GM10248 (cell line): ENCODE results near the gene NDUFB4.

Experiments used
- CTCF ChIA-PET: fragments of 300-600 bp; sonication (Branson Sonifier 250); formaldehyde crosslinking; extraction: SDS; loops from one replicate; lab custom pipeline; 2021; ENCODE audit warnings: antibody characterized with exemption; lab: Yijun Ruan, JAX
- POLR2A ChIA-PET: fragments of 350-650 bp; sonication (Branson Sonifier 250); formaldehyde crosslinking; extraction: SDS; loops from one replicate; lab custom pipeline; 2020; ENCODE audit warnings: antibody characterized with exemption; lab: Yijun Ruan, JAX
- DNase-seq: peaks from one replicate; pipeline ENCODE4 v3.0.0; 2012; ENCODE audit errors: extremely low spot score
- TF ChIP-seq, protein P1 (sequence below): IDR thresholded peaks from 2 replicates; pipeline ENCODE4 v1.5.1; 2012; ENCODE audit warnings: mild to moderate bottlenecking, low read depth; ENCODE audit errors: extremely low read depth, missing control alignments, control extremely low read depth

NDUFB4 gene

DNA sequence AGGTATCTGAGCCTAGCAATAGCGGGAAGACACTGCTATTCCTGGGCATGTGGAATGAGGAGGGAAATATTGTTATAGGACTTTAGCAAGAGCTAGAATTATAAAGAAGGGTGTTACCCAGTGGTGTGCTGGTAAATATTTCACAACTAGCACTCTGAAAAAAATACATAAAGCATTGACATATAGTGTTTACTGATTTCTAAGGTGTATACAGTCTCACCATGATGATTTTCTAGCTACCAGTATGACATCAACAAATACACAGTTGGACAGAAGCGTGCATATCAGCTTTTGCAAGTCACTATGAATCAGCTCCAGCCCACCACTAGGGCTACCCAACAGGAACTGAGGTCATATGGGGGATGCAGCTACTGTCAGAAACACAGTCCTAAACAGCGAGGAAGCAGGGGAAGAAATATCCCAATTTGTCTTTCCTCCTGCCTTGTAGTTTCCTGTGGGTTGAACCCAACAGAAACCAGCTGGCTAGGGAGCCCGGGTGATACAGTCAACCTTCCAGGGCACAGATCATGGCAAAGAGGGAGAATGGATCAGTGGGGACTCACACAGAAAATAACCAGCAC is 46.3 kb downstream of the NDUFB4 start:
- TF ChIP-seq, protein P1, sequence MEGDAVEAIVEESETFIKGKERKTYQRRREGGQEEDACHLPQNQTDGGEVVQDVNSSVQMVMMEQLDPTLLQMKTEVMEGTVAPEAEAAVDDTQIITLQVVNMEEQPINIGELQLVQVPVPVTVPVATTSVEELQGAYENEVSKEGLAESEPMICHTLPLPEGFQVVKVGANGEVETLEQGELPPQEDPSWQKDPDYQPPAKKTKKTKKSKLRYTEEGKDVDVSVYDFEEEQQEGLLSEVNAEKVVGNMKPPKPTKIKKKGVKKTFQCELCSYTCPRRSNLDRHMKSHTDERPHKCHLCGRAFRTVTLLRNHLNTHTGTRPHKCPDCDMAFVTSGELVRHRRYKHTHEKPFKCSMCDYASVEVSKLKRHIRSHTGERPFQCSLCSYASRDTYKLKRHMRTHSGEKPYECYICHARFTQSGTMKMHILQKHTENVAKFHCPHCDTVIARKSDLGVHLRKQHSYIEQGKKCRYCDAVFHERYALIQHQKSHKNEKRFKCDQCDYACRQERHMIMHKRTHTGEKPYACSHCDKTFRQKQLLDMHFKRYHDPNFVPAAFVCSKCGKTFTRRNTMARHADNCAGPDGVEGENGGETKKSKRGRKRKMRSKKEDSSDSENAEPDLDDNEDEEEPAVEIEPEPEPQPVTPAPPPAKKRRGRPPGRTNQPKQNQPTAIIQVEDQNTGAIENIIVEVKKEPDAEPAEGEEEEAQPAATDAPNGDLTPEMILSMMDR = no peak
- CTCF ChIA-PET = interaction anchor here (1.0 to 1.8 kb wide), 2 partner anchors 18 to 153 kb away, joined by 3 to 5 read pairs; no protein-coding TSS in a partner anchor
- POLR2A ChIA-PET = no interaction called here
- DNase-seq = no peak

DNA sequence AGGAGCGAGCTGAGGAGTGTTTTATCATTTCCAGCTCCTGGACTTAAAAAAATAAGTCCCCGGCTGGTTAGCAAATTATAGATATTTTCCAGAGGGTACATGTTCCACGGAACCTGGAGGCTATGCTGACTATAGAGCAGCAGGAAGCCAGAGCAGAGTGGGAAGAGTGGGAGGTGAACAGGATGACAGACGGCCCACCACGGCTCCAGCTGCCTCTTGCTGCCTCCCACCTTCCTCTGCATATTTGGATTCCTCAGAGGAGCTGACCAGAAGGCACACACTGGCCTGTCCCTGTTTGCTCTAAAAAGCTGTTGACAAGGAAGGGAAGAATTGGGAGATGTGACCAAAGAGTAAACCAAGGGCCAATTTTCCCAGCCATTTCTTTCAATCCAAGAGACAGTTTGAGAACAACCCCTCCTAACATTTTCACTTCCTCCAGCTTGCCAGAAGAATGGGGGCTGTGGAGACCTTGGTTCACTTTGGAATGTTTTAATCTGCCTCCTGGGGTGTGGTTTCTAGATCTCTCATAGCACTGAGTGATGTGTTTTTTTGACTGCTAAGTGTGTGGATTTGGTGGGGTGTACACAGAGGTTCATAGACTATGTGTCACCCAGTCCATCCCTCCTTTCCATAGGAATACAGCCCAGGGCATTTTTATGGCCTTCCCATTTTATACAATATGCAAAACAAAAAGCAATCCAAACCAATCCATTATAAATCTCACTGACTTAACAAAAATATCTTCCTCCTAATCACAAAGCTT is 49.1 kb downstream of the NDUFB4 start:
- DNase-seq = no peak
- POLR2A ChIA-PET = no interaction called here
- CTCF ChIA-PET = interaction anchor here (1.2 to 1.5 kb wide), 3 partner anchors 21 to 45 kb away, joined by 3 to 5 read pairs (median 3); no protein-coding TSS in a partner anchor
- TF ChIP-seq, protein P1 = no peak

DNA sequence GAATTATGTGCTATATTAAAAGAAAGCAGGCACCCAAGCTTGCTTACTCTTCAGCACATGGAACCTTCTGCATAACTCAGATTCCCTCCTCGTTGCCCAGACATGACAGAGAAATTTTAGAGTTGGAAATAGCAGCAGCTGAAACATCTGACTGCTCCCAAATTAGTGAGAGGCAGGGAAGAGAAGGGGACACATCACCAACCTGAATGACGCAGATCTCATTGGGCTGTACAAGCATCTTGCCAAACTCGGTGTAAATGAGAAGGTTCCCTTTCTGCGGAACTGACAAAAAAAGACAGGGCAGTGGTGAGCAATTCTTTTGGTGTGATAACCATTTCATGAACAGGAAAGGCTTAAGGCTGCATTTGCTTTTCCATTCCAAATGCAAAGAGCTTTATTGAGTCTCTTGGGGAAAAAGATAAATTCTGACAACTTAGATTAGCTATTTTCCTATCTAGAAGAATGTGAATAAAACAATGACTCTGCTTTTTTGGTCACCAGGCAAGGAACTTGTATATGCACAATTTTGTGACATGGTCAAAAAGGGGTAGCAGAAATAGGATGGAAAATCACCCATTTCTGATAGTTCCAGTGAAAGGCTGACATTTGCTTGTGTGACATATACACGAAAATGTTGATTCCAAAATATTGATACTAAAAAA is 50.8 kb downstream of the NDUFB4 start:
- ChIA-PET POLR2A (no interaction called here), CTCF (interaction anchor here (1.1 to 1.5 kb wide), 4 partner anchors 13 to 47 kb away, joined by 3 to 5 read pairs (median 3); no protein-coding TSS in a partner anchor)
- no peak for DNase-seq
- TF ChIP-seq, protein P1 = no peak

DNA sequence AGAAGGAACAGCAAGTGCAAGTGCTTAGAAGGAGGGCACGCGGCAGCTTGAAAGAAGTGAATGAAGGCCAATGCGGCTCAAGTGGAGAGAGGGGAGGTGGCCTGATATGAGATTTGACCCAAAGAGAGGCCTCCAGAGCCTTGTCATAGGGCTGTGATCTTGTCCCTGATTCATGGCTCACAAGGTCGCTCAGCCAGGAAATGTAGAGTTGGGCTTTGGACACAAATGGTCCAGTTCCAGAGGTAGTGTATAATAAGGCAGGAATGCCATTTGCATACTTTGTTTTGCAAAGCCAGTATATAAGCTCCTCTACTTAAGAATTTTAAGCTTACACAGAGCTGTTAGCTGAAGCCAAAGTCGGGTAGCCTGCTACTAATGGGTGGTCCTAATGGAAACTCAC is 52.2 kb downstream of the NDUFB4 start:
- ChIA-PET POLR2A (no interaction called here), CTCF (interaction anchor here (0.7 to 1.2 kb wide), 2 partner anchors 43 to 1831 kb away, joined by 3 to 4 read pairs; no protein-coding TSS in a partner anchor)
- no peak for DNase-seq
- TF ChIP-seq, protein P1 = no peak

- ChIA-PET CTCF (interaction anchor here (0.9 to 1.3 kb wide), 2 partner anchors 15 to 89 kb away, joined by 3 to 4 read pairs; no protein-coding TSS in a partner anchor), POLR2A (no interaction called here)
- peak; percentile 10 for DNase-seq
- TF ChIP-seq, protein P1 = no peak
Measured at GRCh38 chr3:120649830-120650233, 53.7 kb downstream of the NDUFB4 start.

- DNase-seq = no peak
- TF ChIP-seq, protein P1 = no peak
- ChIA-PET POLR2A (no interaction called here), CTCF (interaction anchor here (1.3 kb wide), 1 partner anchor 16 kb away, joined by 4 read pairs; no protein-coding TSS in a partner anchor)
Measured at GRCh38 chr3:120650311-120650710, 54.2 kb downstream of the NDUFB4 start.
